Epithelial cell of esophagus (primary cell): ENCODE data around the gene CHST8.

Source experiments
- DNase-seq: peaks from one replicate; pipeline ENCODE4 v3.0.0; 2010; ENCODE audit warnings: low read depth
- H3K4me3 ChIP-seq: 2 replicates; pipeline ENCODE4 v1.5.1; 2011; ENCODE audit warnings: mild to moderate bottlenecking, low read length, control low read depth
- CTCF ChIP-seq: IDR thresholded peaks from 2 replicates; pipeline ENCODE4 v1.5.1; 2011; ENCODE audit warnings: low read depth, mild to moderate bottlenecking, low read length, control low read depth, inconsistent platforms; ENCODE audit not compliant: insufficient read depth; ENCODE audit errors: missing control alignments

Gene CHST8

DNA sequence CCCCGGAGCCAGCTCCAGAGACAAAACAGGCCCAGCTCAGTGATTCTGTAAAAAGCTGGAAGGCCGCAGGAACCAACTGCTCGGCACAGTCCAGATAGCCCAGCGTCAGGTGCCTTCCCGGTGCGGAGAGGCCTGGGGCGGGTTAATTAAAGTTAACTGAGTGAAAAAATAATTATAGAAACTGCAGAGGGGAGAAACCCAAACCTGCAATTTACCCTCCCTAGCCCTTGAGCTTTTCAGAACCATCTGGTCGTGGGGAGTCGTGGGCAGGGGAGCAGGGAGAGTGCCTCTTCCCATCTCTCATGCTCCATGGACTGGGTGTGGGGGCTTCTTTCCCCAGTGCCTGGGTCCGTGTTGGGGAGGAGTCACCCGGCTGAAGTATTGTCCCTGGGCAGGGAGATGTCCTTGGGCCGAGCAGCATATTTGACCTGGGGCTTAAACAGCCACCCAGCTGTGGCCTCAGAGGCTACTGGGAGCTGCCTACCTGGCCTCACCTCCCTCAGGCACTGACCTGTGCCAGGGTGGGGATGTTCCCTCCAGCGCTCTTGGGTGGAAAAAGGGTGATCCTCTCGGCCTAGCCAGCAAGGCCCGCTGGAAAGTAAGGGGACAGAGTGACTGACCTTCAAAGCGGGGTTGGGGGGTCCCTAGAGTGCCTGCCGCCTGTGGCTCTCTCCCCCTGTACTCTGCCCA is 65.9 kb downstream of the CHST8 start:
- H3K4me3 ChIP-seq = no peak overlapping the region
- no peak for DNase-seq
- no peak for TF ChIP-seq CTCF

- DNase-seq = no peak
- TF ChIP-seq CTCF = no peak
- no peak overlapping the region for H3K4me3 ChIP-seq
These were observed 66.6 kb downstream of the CHST8 start for GRCh38 chr19:33688171-33688992.

- DNase-seq = no peak
- no peak for TF ChIP-seq CTCF
- H3K4me3 ChIP-seq = no peak overlapping the region
These were observed 67.5 kb downstream of the CHST8 start for GRCh38 chr19:33689138-33689746.

GRCh38 chr19:33689868-33690267 is 68.1 kb downstream of the CHST8 start:
- no peak overlapping the region for H3K4me3 ChIP-seq
- TF ChIP-seq CTCF = no peak
- DNase-seq = no peak

- H3K4me3 ChIP-seq = no peak overlapping the region
- no peak for DNase-seq
- TF ChIP-seq CTCF = no peak
These were observed 68.8 kb downstream of the CHST8 start for GRCh38 chr19:33690378-33691029.

GRCh38 chr19:33691030-33691427 is 69.3 kb downstream of the CHST8 start:
- DNase-seq = no peak
- TF ChIP-seq CTCF = no peak

More at GRCh38 chr19:33691030-33691427, 69.3 kb downstream of the CHST8 start:
- no peak overlapping the region for H3K4me3 ChIP-seq
